Lower leg skin (tissue), 3 donors: ENCODE measurements around the gene DLG2.

Experiments
- POLR2A ChIP-seq, 2 donors: fragments of 450-650 bp; IDR thresholded peaks; one replicate each; pipeline ENCODE4 v1.6.1; 2016 to 2017; ENCODE audit warnings: antibody characterized with exemption in 2 of 2, mild to moderate bottlenecking in 1 of 2, moderate library complexity in 1 of 2
- TF ChIP-seq, protein P1 (sequence below), 3 donors: fragments of 450-650 bp; IDR thresholded peaks; one replicate each; pipeline ENCODE4 v1.5.1; 2016; ENCODE audit warnings: antibody characterized with exemption in 3 of 3, mild to moderate bottlenecking in 3 of 3, moderate library complexity in 2 of 3

DNA sequence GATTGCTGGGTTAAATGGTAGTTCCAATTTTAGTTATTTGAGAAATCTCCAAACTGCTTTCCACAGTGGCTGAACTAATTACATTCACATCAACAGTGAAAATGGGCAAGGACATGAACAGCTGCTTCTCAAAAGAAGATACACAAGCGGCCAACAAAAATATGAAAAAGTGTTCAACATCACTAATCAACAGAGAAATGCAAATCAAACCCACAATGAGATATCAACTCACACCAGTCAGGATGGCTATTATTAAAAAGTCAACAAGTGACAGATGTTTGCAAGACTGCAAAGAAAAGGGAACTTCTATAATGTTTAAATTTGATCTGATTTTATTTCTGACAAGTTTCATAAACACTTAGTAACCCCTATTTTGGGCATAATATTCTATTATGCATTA is 537.5 kb downstream of the DLG2 start:
- no peak for TF ChIP-seq POLR2A (IDR thresholded peaks at IDR 0.05)
- TF ChIP-seq, protein P1, sequence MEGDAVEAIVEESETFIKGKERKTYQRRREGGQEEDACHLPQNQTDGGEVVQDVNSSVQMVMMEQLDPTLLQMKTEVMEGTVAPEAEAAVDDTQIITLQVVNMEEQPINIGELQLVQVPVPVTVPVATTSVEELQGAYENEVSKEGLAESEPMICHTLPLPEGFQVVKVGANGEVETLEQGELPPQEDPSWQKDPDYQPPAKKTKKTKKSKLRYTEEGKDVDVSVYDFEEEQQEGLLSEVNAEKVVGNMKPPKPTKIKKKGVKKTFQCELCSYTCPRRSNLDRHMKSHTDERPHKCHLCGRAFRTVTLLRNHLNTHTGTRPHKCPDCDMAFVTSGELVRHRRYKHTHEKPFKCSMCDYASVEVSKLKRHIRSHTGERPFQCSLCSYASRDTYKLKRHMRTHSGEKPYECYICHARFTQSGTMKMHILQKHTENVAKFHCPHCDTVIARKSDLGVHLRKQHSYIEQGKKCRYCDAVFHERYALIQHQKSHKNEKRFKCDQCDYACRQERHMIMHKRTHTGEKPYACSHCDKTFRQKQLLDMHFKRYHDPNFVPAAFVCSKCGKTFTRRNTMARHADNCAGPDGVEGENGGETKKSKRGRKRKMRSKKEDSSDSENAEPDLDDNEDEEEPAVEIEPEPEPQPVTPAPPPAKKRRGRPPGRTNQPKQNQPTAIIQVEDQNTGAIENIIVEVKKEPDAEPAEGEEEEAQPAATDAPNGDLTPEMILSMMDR (IDR thresholded peaks at IDR 0.05), result no peak
